ENCODE data around the gene ASGR2.
"Not testable (repeated sequence)": the region's sequence is repeated elsewhere in the genome, so short reads cannot be mapped to it uniquely, and the experiment has no call there.

Gene ASGR2

GRCh38 chr17:7114241-7114874 is at the start of gene ASGR2:
Gene ASGR2 (minus strand): TSS chr17:7114822. CDS start chr17:7114240, 582 bp downstream.
- no peak for DNase-seq

GRCh38 chr17:7159571-7159970 is 44.9 kb upstream of the ASGR2 start:
- DNase-seq = not testable (repeated sequence)

GRCh38 chr17:7158424-7158823 is 43.8 kb upstream of the ASGR2 start:
- not testable (repeated sequence) for DNase-seq

GRCh38 chr17:7156342-7156940 is 41.8 kb upstream of the ASGR2 start:
- DNase-seq = no peak

- no peak for DNase-seq
These were observed 33.1 kb upstream of the ASGR2 start for GRCh38 chr17:7147772-7148171.

GRCh38 chr17:7146115-7146514 is 31.5 kb upstream of the ASGR2 start:
- DNase-seq = no peak

GRCh38 chr17:7144213-7144612 is 29.6 kb upstream of the ASGR2 start:
- DNase-seq = no peak

GRCh38 chr17:7141824-7142223 is 27.2 kb upstream of the ASGR2 start:
- DNase-seq = no peak

- no peak for DNase-seq
These were observed 24.8 kb upstream of the ASGR2 start for GRCh38 chr17:7139400-7139799.

- DNase-seq = no peak
These were observed 24.3 kb upstream of the ASGR2 start for GRCh38 chr17:7138800-7139381.

- no peak for DNase-seq
These were observed 22.7 kb upstream of the ASGR2 start for GRCh38 chr17:7137171-7137943.

- DNase-seq = peak; percentile 85
These were observed 21.8 kb upstream of the ASGR2 start for GRCh38 chr17:7136266-7136877.

GRCh38 chr17:7133916-7134315 is 19.3 kb upstream of the ASGR2 start:
- no peak for DNase-seq

GRCh38 chr17:7133424-7133823 is 18.8 kb upstream of the ASGR2 start:
- DNase-seq = peak; percentile 23

- DNase-seq = peak; percentile 53
These were observed 18.0 kb upstream of the ASGR2 start for GRCh38 chr17:7132511-7133094.

GRCh38 chr17:7131423-7131791 is 16.8 kb upstream of the ASGR2 start:
- no peak for DNase-seq

- no peak for DNase-seq
These were observed 16.2 kb upstream of the ASGR2 start for GRCh38 chr17:7130621-7131422.

- DNase-seq = no peak
These were observed 14.7 kb upstream of the ASGR2 start for GRCh38 chr17:7129311-7129710.

GRCh38 chr17:7128160-7128559 is 13.5 kb upstream of the ASGR2 start:
- DNase-seq = no peak

GRCh38 chr17:7127501-7127900 is 12.9 kb upstream of the ASGR2 start:
- DNase-seq = not testable (repeated sequence)

GRCh38 chr17:7126386-7126785 is 11.8 kb upstream of the ASGR2 start:
- DNase-seq = not testable (repeated sequence)

- no peak for DNase-seq
These were observed 10.3 kb upstream of the ASGR2 start for GRCh38 chr17:7124923-7125322.

All from activated CD4-positive, alpha-beta T cell treated with anti-CD3 and anti-CD28 coated beads, Interleukin-2, amount 50 U/mL, for 1 hour (primary cell).